Stimulated activated CD8-positive, alpha-beta memory T cell treated with anti-CD3 and anti-CD28 coated beads, Interleukin-7, amount 100 ng/mL, for 4 hours (primary cell): ENCODE results near the gene PDGFB.
"Not testable (repeated sequence)": the region's sequence is repeated elsewhere in the genome, so short reads cannot be mapped to it uniquely, and the experiment has no call there.

ENCODE experiments used
- DNase-seq, 2 donors: peaks; one replicate each; pipeline ENCODE4 v3.0.0-alpha.2; 2020; ENCODE audit warnings: low read depth in 2 of 2

PDGFB gene

GRCh38 chr22:39227542-39228272 lies 17.1 kb downstream of the PDGFB start:
- no peak for DNase-seq

- no peak for DNase-seq
These were observed 18.4 kb downstream of the PDGFB start for GRCh38 chr22:39226353-39226752.

GRCh38 chr22:39225591-39225990 lies 19.2 kb downstream of the PDGFB start:
- no peak for DNase-seq

- no peak for DNase-seq
These were observed 20.2 kb downstream of the PDGFB start for GRCh38 chr22:39224550-39224949.

GRCh38 chr22:39223091-39223710 lies 21.6 kb downstream of the PDGFB start:
- DNase-seq, result no peak

- DNase-seq, result no peak
These were observed 22.6 kb downstream of the PDGFB start for GRCh38 chr22:39221999-39222686.

GRCh38 chr22:39220890-39221850 lies 23.6 kb downstream of the PDGFB start:
- no peak for DNase-seq

- DNase-seq, result no peak
These were observed 24.3 kb downstream of the PDGFB start for GRCh38 chr22:39220450-39220849.

GRCh38 chr22:39219071-39220039 lies 25.4 kb downstream of the PDGFB start:
- no peak for DNase-seq

- not testable (repeated sequence) for DNase-seq
These were observed 26.4 kb downstream of the PDGFB start for GRCh38 chr22:39218432-39218831.

- no peak for DNase-seq
These were observed 28.7 kb downstream of the PDGFB start for GRCh38 chr22:39216143-39216490.

- no peak for DNase-seq
These were observed 29.2 kb downstream of the PDGFB start for GRCh38 chr22:39215426-39216142.

GRCh38 chr22:39215070-39215396 lies 29.7 kb downstream of the PDGFB start:
- no peak for DNase-seq

- no peak for DNase-seq
These were observed 30.3 kb downstream of the PDGFB start for GRCh38 chr22:39214383-39215069.

GRCh38 chr22:39214006-39214382 lies 30.8 kb downstream of the PDGFB start:
- DNase-seq, result no peak

GRCh38 chr22:39212721-39213376 lies 31.9 kb downstream of the PDGFB start:
- DNase-seq, result no peak

GRCh38 chr22:39209756-39210155 lies 35.0 kb downstream of the PDGFB start:
- DNase-seq, result no peak

GRCh38 chr22:39208013-39208680 lies 36.6 kb downstream of the PDGFB start:
- DNase-seq, result no peak
